GDM1 (cell line): Measurements from ENCODE around the gene PIGZ.

Experiments used
- DNase-seq: peaks from one replicate; lab custom pipeline; 2025; lab: John Stamatoyannopoulos, UW

The PIGZ gene

DNA sequence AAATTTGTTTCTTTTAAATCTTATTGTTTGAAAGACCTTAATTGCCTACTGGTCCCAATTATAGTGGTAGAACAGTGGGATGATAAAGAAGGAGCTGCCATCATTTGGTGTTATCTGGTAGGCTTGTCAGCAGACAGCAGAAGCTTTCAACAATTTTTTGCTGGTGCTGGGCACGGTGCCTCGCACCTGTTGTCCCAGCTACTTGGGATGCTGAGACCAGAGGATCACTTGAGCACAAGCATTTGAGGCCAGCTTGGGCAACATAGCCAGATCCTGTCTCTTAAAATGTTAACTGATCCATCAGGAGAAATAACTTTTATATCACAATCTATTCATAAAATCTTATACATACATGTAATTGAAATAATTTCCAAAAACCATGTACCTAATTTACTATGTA, 64.9 kb downstream of the PIGZ start:
- no peak for DNase-seq

GRCh38 chr3:196902296-196902695, 66.3 kb downstream of the PIGZ start:
- DNase-seq = no peak

DNA sequence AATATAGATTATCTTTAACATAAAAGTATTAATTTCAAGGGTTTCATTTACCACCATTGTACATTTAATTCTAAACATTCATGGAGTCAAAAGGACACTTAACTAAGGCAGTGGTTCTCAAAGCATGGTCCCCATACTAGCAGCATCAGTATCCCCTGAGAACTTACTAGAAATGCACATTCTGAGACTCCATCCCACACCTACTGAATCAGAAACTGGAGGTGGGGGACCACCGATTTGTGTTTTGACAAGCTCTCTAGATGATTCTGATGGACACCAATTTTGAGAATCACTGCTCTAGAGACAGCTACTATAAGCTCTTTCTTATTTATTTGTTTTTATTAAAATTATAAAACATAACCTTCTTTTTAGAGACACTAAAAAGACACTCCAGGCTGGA, 66.9 kb downstream of the PIGZ start:
- no peak for DNase-seq
